PFSK-1 (cell line): ENCODE results near the gene AP4S1.

ENCODE experiments used
- FOXP2 ChIP-seq: optimal IDR thresholded peaks from 2 replicates; pipeline ENCODE3; 2011; ENCODE audit warnings: borderline replicate concordance, control low read depth, inconsistent platforms; ENCODE audit not compliant: insufficient read depth; ENCODE audit errors: extremely low read length, extremely low read depth
- POLR2AphosphoS5 ChIP-seq: IDR thresholded peaks from 2 replicates; pipeline ENCODE4 v1.6.1; 2012; ENCODE audit warnings: low read depth, mild to moderate bottlenecking, control low read depth, low read length, moderate library complexity
- REST ChIP-seq, 2 experiments: IDR thresholded peaks; 2 replicates each; pipeline versions ENCODE4 v1.6.1 to v1.8.0; 2011 to 2012; ENCODE audit warnings: low read depth in 2 of 2, low read length in 2 of 2, control low read depth in 1 of 2, inconsistent platforms in 1 of 2, mild to moderate bottlenecking in 1 of 2, moderate library complexity in 1 of 2; ENCODE audit not compliant: insufficient read depth in 1 of 2
- SIN3A ChIP-seq: IDR thresholded peaks from 2 replicates; pipeline ENCODE4 v1.6.1; 2012; ENCODE audit warnings: mild to moderate bottlenecking, low read length, moderate library complexity, borderline replicate concordance; ENCODE audit not compliant: insufficient read depth
- TAF1 ChIP-seq: IDR thresholded peaks from 2 replicates; pipeline ENCODE4 v1.6.1; 2012; ENCODE audit warnings: low read length, control low read depth, borderline replicate concordance; ENCODE audit not compliant: insufficient read depth

- TF ChIP-seq POLR2AphosphoS5, result no peak
- TF ChIP-seq SIN3A, result no peak
- no peak for TF ChIP-seq REST (IDR thresholded peaks at IDR 0.05; ENCODE audit: insufficient read depth in 1 of 2, low read depth in 2 of 2, low read length in 2 of 2)
- no peak for TF ChIP-seq TAF1
- no peak for TF ChIP-seq FOXP2
These were observed 47.7 kb upstream of the AP4S1 start for GRCh38 chr14:30977752-30978151.
